Neuronal stem cell (in vitro differentiated cells): ENCODE results near the gene KLHL22.

ENCODE experiments used
- DNase-seq: peaks from one replicate; pipeline ENCODE4 v3.0.0-alpha.2; 2013; ENCODE audit warnings: low spot score
- H2AFZ ChIP-seq: one replicate; pipeline ENCODE4 v1.6.1; 2013; ENCODE audit warnings: mild to moderate bottlenecking, low read length, inconsistent platforms
- H2AK5ac ChIP-seq: 2 replicates; pipeline ENCODE4 v1.6.1; 2013; ENCODE audit warnings: low read depth, mild to moderate bottlenecking, inconsistent platforms, low read length, moderate library complexity, mixed read lengths
- H2BK120ac ChIP-seq: 2 replicates; pipeline ENCODE4 v1.6.1; 2013; ENCODE audit warnings: low read depth, mild to moderate bottlenecking, inconsistent platforms, low read length, moderate library complexity, mixed read lengths
- H2BK12ac ChIP-seq: one replicate; pipeline ENCODE4 v1.6.1; 2013; ENCODE audit warnings: low read length, inconsistent platforms
- H2BK15ac ChIP-seq: 2 replicates; pipeline ENCODE4 v1.6.1; 2013; ENCODE audit warnings: mild to moderate bottlenecking, low read length, inconsistent platforms, mixed read lengths
- H2BK5ac ChIP-seq: one replicate; pipeline ENCODE4 v1.6.1; 2013; ENCODE audit warnings: inconsistent platforms, mild to moderate bottlenecking, low read length, moderate library complexity
- H3K14ac ChIP-seq: one replicate; pipeline ENCODE4 v1.6.1; 2013; ENCODE audit warnings: low read length, inconsistent platforms
- H3K18ac ChIP-seq: 2 replicates; pipeline ENCODE4 v1.6.1; 2013; ENCODE audit warnings: low read length, inconsistent platforms
- H3K23ac ChIP-seq: 2 replicates; pipeline ENCODE4 v1.6.1; 2013; ENCODE audit warnings: low read depth, mild to moderate bottlenecking, mixed read lengths, low read length, inconsistent platforms; ENCODE audit not compliant: poor library complexity
- H3K27ac ChIP-seq: replicated peaks from 3 replicates; pipeline ENCODE4 v1.5.1; 2013; ENCODE audit warnings: low read length, inconsistent platforms
- H3K27me3 ChIP-seq, 3 experiments: 2 replicates each; pipeline ENCODE4 v1.6.1; 2013; ENCODE audit warnings: low read length in 3 of 3, mild to moderate bottlenecking in 2 of 3, inconsistent platforms in 1 of 3, low read depth in 1 of 3, mixed read lengths in 1 of 3, moderate library complexity in 1 of 3; ENCODE audit not compliant: control insufficient read depth in 3 of 3, insufficient read depth in 3 of 3
- H3K36me3 ChIP-seq, 2 donors: replicated peaks in 1 of 2; 2 replicates each; pipeline ENCODE4 v1.6.1; 2013; ENCODE audit warnings: low read length in 2 of 2; ENCODE audit not compliant: control insufficient read depth in 2 of 2, insufficient read depth in 2 of 2
- H3K4ac ChIP-seq: 2 replicates; pipeline ENCODE4 v1.6.1; 2013; ENCODE audit warnings: inconsistent platforms, mild to moderate bottlenecking, low read length, moderate library complexity
- H3K4me1 ChIP-seq, 2 donors: 1 replicate in 1 of 2; 2 replicates in 1 of 2; pipeline ENCODE4 v1.6.1; 2013; ENCODE audit warnings: low read length in 2 of 2, low read depth in 1 of 2; ENCODE audit not compliant: control insufficient read depth in 2 of 2, insufficient read depth in 1 of 2
- H3K4me2 ChIP-seq: one replicate; pipeline ENCODE4 v1.6.1; 2013; ENCODE audit warnings: mild to moderate bottlenecking, low read length, inconsistent platforms; ENCODE audit not compliant: insufficient read depth, poor library complexity, severe bottlenecking
- H3K4me3 ChIP-seq, 2 donors: 2 replicates each; pipeline ENCODE4 v1.5.1; 2013; ENCODE audit warnings: low read length in 2 of 2, mild to moderate bottlenecking in 2 of 2, inconsistent platforms in 1 of 2, moderate library complexity in 1 of 2
- H3K79me1 ChIP-seq: one replicate; pipeline ENCODE4 v1.6.1; 2013; ENCODE audit warnings: low read depth, mild to moderate bottlenecking, inconsistent platforms, low read length, moderate library complexity
- H3K9ac ChIP-seq: one replicate; pipeline ENCODE4 v1.6.1; 2013; ENCODE audit warnings: mild to moderate bottlenecking, low read depth, low read length, inconsistent platforms; ENCODE audit not compliant: poor library complexity
- H3K9me3 ChIP-seq, 2 donors: replicated peaks in 1 of 2; 2 replicates each; pipeline versions ENCODE3 to v1.6.1; 2013; ENCODE audit warnings: low read length in 2 of 2, mild to moderate bottlenecking in 2 of 2, inconsistent platforms in 1 of 2, low read depth in 1 of 2, mixed read lengths in 1 of 2, moderate library complexity in 1 of 2; ENCODE audit not compliant: control insufficient read depth in 2 of 2, insufficient read depth in 1 of 2
- H4K8ac ChIP-seq: one replicate; pipeline ENCODE4 v1.6.1; 2013; ENCODE audit warnings: low read depth, mild to moderate bottlenecking, inconsistent platforms, low read length, moderate library complexity
- H4K91ac ChIP-seq: one replicate; pipeline ENCODE4 v1.6.1; 2013; ENCODE audit warnings: low read length, low read depth, mild to moderate bottlenecking, inconsistent platforms; ENCODE audit not compliant: poor library complexity
- WGBS, 2 donors: extraction: QIAGEN DNeasy Blood & Tissue Kit; methylation state at CpG; one replicate each; pipeline ENCODE4 v1.1.7; 2013; ENCODE audit warnings: missing lambda C conversion rate in 2 of 2, mixed read lengths in 1 of 2; ENCODE audit not compliant: insufficient read length in 2 of 2, insufficient replicate concordance in 1 of 2; ENCODE audit errors: extremely low coverage in 2 of 2; 5-methylcytosine and 5-hydroxymethylcytosine counted together

The KLHL22 gene

GRCh38 chr22:20459862-20460261 lies 35.7 kb downstream of the KLHL22 start:
- H4K91ac ChIP-seq: no peak overlapping the region
- H2BK12ac ChIP-seq: no peak overlapping the region
- H3K9ac ChIP-seq: no peak overlapping the region
- H3K79me1 ChIP-seq: peaks cover 5% of the 10 kb centered on the region
- H3K36me3 ChIP-seq: peaks cover 22 to 79% of the 10 kb centered on the region in 2 donors
- H3K9me3 ChIP-seq: no peaks in the 10 kb centered on the region
- H3K14ac ChIP-seq: no peak overlapping the region
- H3K4ac ChIP-seq: no peak overlapping the region
- no peaks in the 10 kb centered on the region for H3K27me3 ChIP-seq
- no peak overlapping the region for H2BK15ac ChIP-seq
- no peak for DNase-seq
- H3K4me2 ChIP-seq: no peak overlapping the region
- no peak overlapping the region for H3K18ac ChIP-seq
- no peak overlapping the region for H4K8ac ChIP-seq
- peaks cover 10% of the 10 kb centered on the region in 2 donors for H3K4me1 ChIP-seq
- no CpG with 5 or more reads among the region's 4 CpGs for WGBS, 2 donors
- no peak overlapping the region for H2BK5ac ChIP-seq
- peak overlapping the region; percentile 34 for H3K27ac ChIP-seq
- H2AK5ac ChIP-seq: no peak overlapping the region
- no peak overlapping the region for H2AFZ ChIP-seq
- no peak overlapping the region for H3K4me3 ChIP-seq
- H2BK120ac ChIP-seq: no peak overlapping the region
- H3K23ac ChIP-seq: no peak overlapping the region

- no peak overlapping the region for H2BK5ac ChIP-seq
- WGBS, 2 donors: no CpG with 5 or more reads among the region's 3 CpGs
Observed at GRCh38 chr22:20459152-20459542, 36.4 kb downstream of the KLHL22 start.

GRCh38 chr22:20458530-20459151 lies 37.0 kb downstream of the KLHL22 start:
- Histone ChIP-seq H2AFZ (no peak overlapping the region), H2AK5ac (no peak overlapping the region), H3K27ac (no peak overlapping the region), H3K4me1 (peaks cover 8 to 10% of the 10 kb centered on the region in 2 donors), H3K14ac (no peak overlapping the region), H3K4me2 (no peak overlapping the region), H3K36me3 (peaks cover 10 to 77% of the 10 kb centered on the region in 2 donors), H3K18ac (no peak overlapping the region), H2BK5ac (no peak overlapping the region), H4K91ac (no peak overlapping the region), H3K27me3 (no peaks in the 10 kb centered on the region), H3K23ac (no peak overlapping the region), H3K9me3 (no peaks in the 10 kb centered on the region), H2BK120ac (no peak overlapping the region), H2BK15ac (no peak overlapping the region), H2BK12ac (no peak overlapping the region), H4K8ac (no peak overlapping the region), H3K4me3 (peak overlapping the region in 1 of 2 donors; percentile 26), H3K79me1 (no peaks in the 10 kb centered on the region), H3K4ac (no peak overlapping the region), H3K9ac (peak overlapping the region; percentile 57)
- DNase-seq: no peak
- no CpG with 5 or more reads among the region's 8 CpGs for WGBS, 2 donors

More at GRCh38 chr22:20459152-20459542, 36.4 kb downstream of the KLHL22 start:
- Histone ChIP-seq H3K9me3 (no peaks in the 10 kb centered on the region), H2AFZ (no peak overlapping the region), H4K8ac (no peak overlapping the region), H3K27ac (no peak overlapping the region), H3K18ac (no peak overlapping the region), H3K4me1 (peaks cover 8 to 10% of the 10 kb centered on the region in 2 donors), H4K91ac (no peak overlapping the region), H2BK15ac (no peak overlapping the region), H3K23ac (no peak overlapping the region), H3K4ac (no peak overlapping the region), H3K9ac (no peak overlapping the region), H3K79me1 (peaks cover under 1% of the 10 kb centered on the region), H2AK5ac (no peak overlapping the region), H3K14ac (no peak overlapping the region), H2BK12ac (no peak overlapping the region), H3K36me3 (peaks cover 15 to 77% of the 10 kb centered on the region in 2 donors), H3K4me2 (no peak overlapping the region), H3K4me3 (no peak overlapping the region), H2BK120ac (no peak overlapping the region), H3K27me3 (no peaks in the 10 kb centered on the region)
- DNase-seq: no peak

GRCh38 chr22:20457506-20458240 lies 37.9 kb downstream of the KLHL22 start:
- Histone ChIP-seq H2BK12ac (no peak overlapping the region), H3K4me3 (no peak overlapping the region), H3K4me2 (no peak overlapping the region), H3K79me1 (no peaks in the 10 kb centered on the region), H2AFZ (no peak overlapping the region), H3K23ac (peak overlapping the region; percentile 92), H2BK5ac (peak overlapping the region; percentile 83), H2BK15ac (no peak overlapping the region), H3K4me1 (peaks cover 8 to 10% of the 10 kb centered on the region in 2 donors), H3K27ac (no peak overlapping the region), H2BK120ac (no peak overlapping the region), H4K91ac (no peak overlapping the region), H3K14ac (no peak overlapping the region), H3K18ac (no peak overlapping the region), H2AK5ac (no peak overlapping the region), H4K8ac (no peak overlapping the region), H3K36me3 (peaks cover 10 to 75% of the 10 kb centered on the region in 2 donors), H3K9me3 (no peaks in the 10 kb centered on the region), H3K4ac (peak overlapping the region; percentile 38), H3K9ac (peak overlapping the region; percentile 74), H3K27me3 (no peaks in the 10 kb centered on the region)
- no CpG with 5 or more reads among the region's 15 CpGs for WGBS, 2 donors
- DNase-seq: no peak
